Activated T-cell treated with anti-CD3 and anti-CD28 coated beads, Interleukin-2, amount 50 U/mL, for 72 hours (primary cell): ENCODE data around the gene EFCAB11. TPM values are rescaled to one million over a fixed set of nuclear protein-coding genes. Genes with fewer than 3 reads are reported as not detected.

ENCODE experiments used
- ATAC-seq, 2 donors: fragments of 150-1000 bp; cut with Tn5 transposase; replicated peaks in 1 of 2; 2 replicates each; pipeline ENCODE4 v1.10.0; 2021; ENCODE audit warnings: moderate library complexity in 2 of 2, mild to moderate bottlenecking in 1 of 2
- DNase-seq, 2 donors: peaks; one replicate each; pipeline ENCODE4 v3.0.0; 2021 to 2022; ENCODE audit warnings: mixed read lengths in 1 of 2
- H3K27ac Mint-ChIP-seq: one replicate; pipeline ENCODE4 v1.8.0; 2022; ENCODE audit warnings: mild to moderate bottlenecking, moderate library complexity, mixed read lengths
- H3K27me3 Mint-ChIP-seq: one replicate; pipeline ENCODE4 v1.8.0; 2022; ENCODE audit warnings: low read depth, mixed read lengths
- H3K36me3 Mint-ChIP-seq, 2 donors: one replicate each; pipeline ENCODE4 v1.8.0; 2022; ENCODE audit warnings: mixed read lengths in 2 of 2, mild to moderate bottlenecking in 1 of 2; ENCODE audit not compliant: insufficient read depth in 2 of 2
- H3K4me1 Mint-ChIP-seq: one replicate; pipeline ENCODE4 v1.8.0; 2022; ENCODE audit warnings: low read depth, mixed read lengths
- H3K4me3 Mint-ChIP-seq, 2 donors: one replicate each; pipeline ENCODE4 v1.8.0; 2022; ENCODE audit warnings: mild to moderate bottlenecking in 2 of 2, mixed read lengths in 2 of 2, moderate library complexity in 2 of 2
- H3K9me3 Mint-ChIP-seq, 2 donors: one replicate each; pipeline ENCODE4 v1.8.0; 2022; ENCODE audit warnings: mixed read lengths in 2 of 2
- total RNA-seq, 2 donors: library from RNA; stranded (reverse); gene quantifications; one replicate each; pipeline ENCODE4 v1.2.3, GENCODE V29; 2022

Gene EFCAB11
- total RNA-seq, 2 donors from 2014 or later, result 12.8 to 13.7 TPM

DNA sequence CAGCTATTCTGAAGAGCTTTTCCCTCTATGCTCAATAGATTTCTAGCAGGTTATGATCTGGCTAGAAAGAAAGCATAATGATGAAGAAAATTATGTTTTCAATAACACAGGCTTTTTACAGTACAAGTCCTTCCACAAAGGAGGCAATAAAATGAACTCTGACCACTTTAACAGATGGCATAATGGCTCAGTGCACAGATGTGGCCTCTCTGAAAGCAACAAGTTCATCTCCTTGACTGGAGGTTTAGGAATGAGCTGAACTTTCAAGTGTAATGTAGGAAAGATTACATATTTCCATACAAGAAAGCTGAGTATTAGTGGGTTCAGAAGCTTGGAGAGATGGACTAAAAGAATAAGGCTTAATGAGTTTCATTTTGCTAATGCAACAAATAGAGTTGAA, 147.4 kb downstream of the EFCAB11 start:
- no peak overlapping the region for H3K4me3 Mint-ChIP-seq
- H3K27ac Mint-ChIP-seq, result no peak overlapping the region
- H3K27me3 Mint-ChIP-seq, result no peaks in the 10 kb centered on the region
- ATAC-seq (no peak), DNase-seq (no peak)
- no peaks in the 10 kb centered on the region for H3K4me1 Mint-ChIP-seq
- no peaks in the 10 kb centered on the region for H3K36me3 Mint-ChIP-seq
- no peaks in the 10 kb centered on the region for H3K9me3 Mint-ChIP-seq

DNA sequence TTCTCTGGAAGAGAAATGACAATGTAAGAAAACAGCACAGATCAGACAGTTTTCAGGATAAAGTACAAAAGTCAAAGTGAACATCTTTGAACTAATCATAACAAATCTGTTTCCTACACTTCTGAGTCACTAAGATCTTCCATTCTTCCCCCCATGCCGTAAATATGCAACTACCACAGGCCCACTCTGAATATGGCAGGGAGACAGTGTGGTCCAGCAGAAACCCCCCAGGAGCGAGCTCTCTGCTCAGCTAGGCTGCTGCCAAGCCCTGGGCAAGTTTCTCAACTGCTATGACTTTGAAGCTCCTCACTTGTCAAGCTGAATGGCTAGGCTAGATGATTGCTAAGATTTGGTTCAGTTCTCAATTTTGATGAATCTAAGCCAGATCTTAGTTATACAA, 148.1 kb downstream of the EFCAB11 start:
- H3K27me3 Mint-ChIP-seq, result no peaks in the 10 kb centered on the region
- H3K9me3 Mint-ChIP-seq, result no peaks in the 10 kb centered on the region
- no peaks in the 10 kb centered on the region for H3K36me3 Mint-ChIP-seq
- H3K27ac Mint-ChIP-seq, result no peak overlapping the region
- no peak overlapping the region for H3K4me3 Mint-ChIP-seq
- ATAC-seq (peak in 1 of 2 donors; percentile 41), DNase-seq (no peak)
- H3K4me1 Mint-ChIP-seq, result no peaks in the 10 kb centered on the region

DNA sequence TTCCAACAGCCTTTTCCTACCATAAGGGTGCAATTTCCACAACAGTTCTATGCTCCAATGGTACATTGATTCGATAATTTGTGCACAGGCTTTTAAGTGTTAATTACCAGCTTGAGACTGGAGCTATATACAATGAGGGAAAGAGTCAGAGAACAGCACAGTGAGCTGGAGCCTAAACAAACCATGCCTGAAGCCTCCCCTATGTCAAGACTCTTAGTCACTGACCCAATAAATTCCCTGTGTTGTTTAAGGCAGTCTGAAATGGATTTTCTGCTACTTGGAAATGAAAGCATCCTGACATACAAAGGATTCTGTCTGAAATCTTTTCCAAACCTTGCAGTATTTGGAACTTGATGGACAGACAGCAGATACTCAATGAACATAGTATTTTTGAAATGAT, 149.0 kb downstream of the EFCAB11 start:
- no peaks in the 10 kb centered on the region for H3K9me3 Mint-ChIP-seq
- H3K4me1 Mint-ChIP-seq, result no peaks in the 10 kb centered on the region
- ATAC-seq, result no peak
- H3K27ac Mint-ChIP-seq, result no peak overlapping the region
- no peaks in the 10 kb centered on the region for H3K27me3 Mint-ChIP-seq
- H3K36me3 Mint-ChIP-seq, result no peaks in the 10 kb centered on the region
- no peak for DNase-seq
- no peak overlapping the region for H3K4me3 Mint-ChIP-seq

DNA sequence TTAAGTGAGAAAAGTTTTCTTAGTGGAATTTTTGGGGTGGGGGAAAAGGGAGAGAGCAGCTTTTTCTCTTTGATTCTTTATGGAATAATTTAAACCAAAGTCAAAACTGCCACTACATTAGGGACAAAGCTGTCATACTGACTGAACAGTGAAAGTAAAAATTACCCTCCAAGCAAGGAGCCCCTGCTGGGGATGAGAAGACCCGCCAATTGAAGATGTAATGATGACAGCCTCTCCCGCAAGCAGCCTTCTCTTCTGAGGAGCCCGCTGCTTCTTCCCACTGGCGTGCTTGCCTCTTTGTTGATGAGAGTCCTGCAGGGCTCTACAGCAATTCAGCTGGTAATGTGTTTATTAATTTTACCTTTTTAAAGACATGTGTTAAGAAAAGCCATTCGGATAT, 151.0 kb downstream of the EFCAB11 start:
- Mint-ChIP-seq H3K27me3 (no peaks in the 10 kb centered on the region), H3K27ac (no peak overlapping the region), H3K9me3 (no peaks in the 10 kb centered on the region), H3K36me3 (no peaks in the 10 kb centered on the region), H3K4me3 (no peak overlapping the region), H3K4me1 (no peaks in the 10 kb centered on the region)
- DNase-seq (no peak), ATAC-seq (no peak)

DNA sequence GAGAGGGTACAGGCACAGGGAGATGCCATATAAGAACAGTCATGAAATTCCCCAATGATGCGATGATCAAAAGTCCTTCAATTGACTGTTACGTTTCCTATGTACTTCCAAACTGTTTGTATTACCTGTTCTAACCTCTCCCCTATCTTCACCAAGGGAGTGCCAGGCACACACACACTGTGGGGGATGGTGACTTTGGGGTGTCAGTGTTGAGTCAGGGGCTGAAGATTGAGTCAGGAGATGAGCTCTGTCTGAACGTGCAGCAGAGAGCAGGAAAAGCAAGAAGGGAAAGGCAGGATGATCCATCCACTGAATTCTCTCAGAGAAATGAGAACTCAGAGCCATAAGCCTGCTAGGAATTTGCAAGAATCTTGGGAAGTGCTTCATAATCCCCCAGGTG, 153.4 kb downstream of the EFCAB11 start:
- H3K4me3 Mint-ChIP-seq, result no peak overlapping the region
- DNase-seq, result no peak
- no peaks in the 10 kb centered on the region for H3K4me1 Mint-ChIP-seq
- no peaks in the 10 kb centered on the region for H3K9me3 Mint-ChIP-seq
- no peaks in the 10 kb centered on the region for H3K36me3 Mint-ChIP-seq
- H3K27me3 Mint-ChIP-seq, result no peaks in the 10 kb centered on the region
- ATAC-seq, result no peak
- no peak overlapping the region for H3K27ac Mint-ChIP-seq

DNA sequence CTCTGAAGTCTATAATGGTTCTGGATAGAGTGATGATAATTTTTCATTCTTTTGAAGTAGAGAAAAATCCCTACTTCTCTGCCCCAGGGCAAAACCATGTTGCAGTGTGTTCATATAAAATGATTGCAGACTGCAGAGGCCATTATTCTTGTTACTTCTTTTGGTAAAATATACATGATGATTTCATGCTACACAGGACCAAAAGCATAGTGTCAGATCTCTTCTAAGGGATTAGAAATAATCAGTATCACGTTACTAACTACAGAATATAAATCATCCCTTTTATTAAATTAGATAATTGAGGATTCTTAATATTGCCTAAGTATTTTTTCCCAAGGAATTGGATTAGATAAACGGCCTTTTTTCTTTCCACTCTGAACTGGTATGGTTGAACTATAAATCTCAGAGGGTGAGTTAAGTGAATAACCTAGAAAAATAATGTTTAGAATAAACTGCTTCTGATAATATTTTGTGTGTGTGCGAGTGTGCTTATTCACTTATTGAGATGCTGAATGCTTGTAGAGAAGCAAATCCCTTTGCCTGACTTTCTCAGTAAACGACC, 156.2 kb downstream of the EFCAB11 start:
- ATAC-seq, result no peak
- no peaks in the 10 kb centered on the region for H3K4me1 Mint-ChIP-seq
- H3K27ac Mint-ChIP-seq, result no peak overlapping the region
- H3K4me3 Mint-ChIP-seq, result no peak overlapping the region
- no peaks in the 10 kb centered on the region for H3K27me3 Mint-ChIP-seq
- no peaks in the 10 kb centered on the region for H3K36me3 Mint-ChIP-seq
- no peak for DNase-seq
- H3K9me3 Mint-ChIP-seq, result no peaks in the 10 kb centered on the region

DNA sequence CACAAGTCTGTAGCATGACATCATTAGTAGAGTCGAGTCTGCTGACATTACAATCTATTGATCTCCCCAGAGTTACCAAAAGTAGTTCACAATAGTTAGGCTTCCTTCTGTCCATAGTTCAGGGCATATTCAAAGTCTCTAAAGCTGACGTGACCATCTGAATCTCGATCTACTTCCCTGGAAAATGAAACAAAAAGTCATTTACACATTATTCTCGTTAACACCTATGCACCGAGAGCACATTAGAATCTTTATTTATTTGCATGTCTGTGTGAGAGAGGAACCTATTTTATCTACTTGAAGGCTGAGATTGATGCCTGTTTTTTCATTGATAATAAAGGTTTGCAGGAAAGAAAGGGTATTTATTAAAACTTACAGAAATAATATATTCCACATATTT, 157.4 kb downstream of the EFCAB11 start:
- no peak for ATAC-seq
- no peaks in the 10 kb centered on the region for H3K4me1 Mint-ChIP-seq
- no peaks in the 10 kb centered on the region for H3K27me3 Mint-ChIP-seq
- H3K36me3 Mint-ChIP-seq, result no peaks in the 10 kb centered on the region
- no peak overlapping the region for H3K4me3 Mint-ChIP-seq
- no peak for DNase-seq
- H3K27ac Mint-ChIP-seq, result no peak overlapping the region
- H3K9me3 Mint-ChIP-seq, result no peaks in the 10 kb centered on the region

DNA sequence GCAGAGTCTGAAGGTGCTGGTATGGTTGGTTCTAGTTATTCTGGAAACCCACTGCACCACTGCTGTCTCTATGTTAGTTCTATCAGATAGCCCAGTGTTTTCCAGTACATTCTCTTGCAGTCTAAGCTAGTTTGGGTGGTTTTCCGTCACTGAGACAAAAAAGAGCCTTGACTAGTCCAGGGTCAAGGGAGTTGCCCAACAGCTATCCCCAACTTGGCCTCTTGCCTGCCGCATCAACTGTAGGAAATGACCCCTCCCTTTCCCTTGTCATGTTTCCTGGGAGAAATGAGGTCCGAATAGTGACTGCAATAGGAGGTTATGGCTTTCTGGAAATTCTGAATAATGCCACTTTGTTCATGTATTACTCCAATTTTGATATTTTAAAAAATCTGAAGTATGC, 160.4 kb downstream of the EFCAB11 start:
- H3K4me1 Mint-ChIP-seq, result no peaks in the 10 kb centered on the region
- no peak for ATAC-seq
- no peak for DNase-seq
- no peaks in the 10 kb centered on the region for H3K36me3 Mint-ChIP-seq
- H3K27ac Mint-ChIP-seq, result no peak overlapping the region
- H3K4me3 Mint-ChIP-seq, result no peak overlapping the region
- H3K27me3 Mint-ChIP-seq, result no peaks in the 10 kb centered on the region
- no peaks in the 10 kb centered on the region for H3K9me3 Mint-ChIP-seq

DNA sequence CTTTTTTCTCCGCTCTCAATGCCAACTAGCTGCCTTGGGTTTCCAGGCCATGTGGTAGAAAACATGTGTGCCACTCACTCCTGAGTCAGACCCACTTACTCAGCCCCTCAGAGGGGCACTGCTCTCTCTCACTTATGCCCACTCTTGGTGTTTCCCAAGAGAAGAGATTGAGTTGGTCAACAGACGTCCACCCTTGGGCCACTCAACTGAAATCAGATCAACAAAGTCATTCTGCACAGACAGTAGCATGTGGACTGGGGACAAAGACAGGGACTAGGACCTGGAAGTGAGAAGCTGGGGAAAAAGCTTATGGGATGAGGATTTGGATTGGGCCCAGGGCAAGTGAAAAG, 161.2 kb downstream of the EFCAB11 start:
- Mint-ChIP-seq H3K27ac (no peak overlapping the region), H3K27me3 (no peaks in the 10 kb centered on the region), H3K9me3 (no peaks in the 10 kb centered on the region), H3K4me3 (no peak overlapping the region), H3K36me3 (no peaks in the 10 kb centered on the region), H3K4me1 (no peaks in the 10 kb centered on the region)
- no peak for DNase-seq
- no peak for ATAC-seq

DNA sequence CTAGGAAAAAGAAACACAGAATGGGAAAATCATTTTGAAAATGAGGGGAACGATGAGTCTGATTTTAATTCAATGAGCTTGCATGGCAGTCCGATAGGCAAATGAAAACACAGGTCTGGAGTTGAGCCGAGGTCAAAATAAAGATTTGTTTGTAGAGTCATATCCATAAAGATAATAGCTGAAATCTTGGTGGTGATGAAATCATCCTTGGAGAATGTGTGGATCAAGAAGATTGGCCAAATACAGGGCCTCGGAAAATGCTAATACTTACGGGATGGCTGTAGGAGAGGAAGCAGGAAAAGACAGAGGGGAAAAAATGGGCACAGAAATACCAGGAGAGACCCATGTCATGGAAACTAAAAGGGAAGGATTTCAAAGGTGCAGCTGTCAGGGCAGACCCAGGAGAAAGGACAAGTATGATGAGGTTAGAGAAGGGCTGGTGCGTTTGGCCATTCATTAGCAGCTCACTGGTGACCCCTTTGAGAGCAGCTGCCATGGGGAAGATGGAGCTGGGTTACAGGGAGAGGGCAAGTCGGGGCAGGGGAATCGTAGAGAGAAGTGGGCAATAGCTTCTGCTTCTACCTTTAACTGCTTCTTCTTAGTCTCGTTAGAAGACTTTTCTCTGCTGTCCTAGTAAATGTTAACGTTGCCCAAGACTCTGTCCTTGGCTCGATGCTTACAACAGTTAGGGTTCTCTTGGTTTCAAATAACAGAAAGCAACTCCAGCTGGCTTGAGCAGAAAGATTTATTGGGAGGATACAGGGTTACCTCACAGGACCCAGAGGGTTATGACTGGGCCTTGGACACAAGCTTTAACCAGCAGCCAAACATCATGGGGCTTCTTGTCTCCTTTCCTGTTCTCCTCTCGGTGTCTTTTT, 161.8 kb downstream of the EFCAB11 start:
- ATAC-seq, result no peak

DNA sequence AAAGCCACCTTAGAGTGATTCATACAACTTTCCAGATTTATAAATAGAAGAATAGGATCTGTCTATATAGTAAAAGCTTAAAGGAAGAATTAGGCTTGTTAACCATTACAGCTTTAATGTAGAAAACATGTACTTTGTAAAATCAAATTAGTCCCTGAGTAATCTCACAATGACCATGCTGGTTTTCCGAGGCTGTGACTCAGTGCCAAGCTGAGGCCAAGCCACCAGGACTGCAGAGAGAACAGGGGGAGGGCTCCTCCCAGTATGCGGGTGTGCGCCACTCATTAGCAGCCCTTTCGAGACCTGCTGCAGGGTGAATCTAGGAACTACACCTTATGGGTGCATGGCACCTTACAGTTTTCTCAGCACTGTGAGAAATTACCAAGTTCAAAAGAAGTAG, 167.0 kb downstream of the EFCAB11 start:
- no peaks in the 10 kb centered on the region for H3K4me1 Mint-ChIP-seq
- no peaks in the 10 kb centered on the region for H3K27me3 Mint-ChIP-seq
- DNase-seq (no peak), ATAC-seq (no peak)
- H3K36me3 Mint-ChIP-seq, result no peaks in the 10 kb centered on the region
- no peaks in the 10 kb centered on the region for H3K9me3 Mint-ChIP-seq
- H3K4me3 Mint-ChIP-seq, result no peak overlapping the region
- H3K27ac Mint-ChIP-seq, result no peak overlapping the region

More for the DNA sequence above, 161.8 kb downstream of the EFCAB11 start:
- Mint-ChIP-seq H3K27ac (no peak overlapping the region), H3K4me1 (no peaks in the 10 kb centered on the region), H3K4me3 (no peak overlapping the region), H3K36me3 (no peaks in the 10 kb centered on the region), H3K27me3 (no peaks in the 10 kb centered on the region), H3K9me3 (no peaks in the 10 kb centered on the region)
- DNase-seq, result no peak

DNA sequence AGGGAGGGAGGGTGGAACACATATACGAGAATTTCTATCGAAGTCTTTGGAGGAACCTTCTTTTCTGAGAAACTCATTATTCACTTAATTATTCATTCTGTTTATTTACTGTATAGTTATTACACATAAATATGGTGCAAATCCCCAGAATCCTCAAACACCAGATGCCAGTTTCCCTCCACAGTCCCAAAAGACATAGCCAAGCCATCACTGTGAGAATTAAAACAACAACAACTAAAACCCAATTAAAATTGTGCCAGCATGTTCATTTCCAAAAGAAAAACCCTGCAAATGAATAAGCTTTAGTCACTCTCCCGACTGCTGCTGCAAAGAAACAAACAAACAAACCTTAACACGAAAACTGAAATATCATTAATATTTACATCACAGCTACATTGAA, 173.5 kb downstream of the EFCAB11 start:
- Mint-ChIP-seq H3K27me3 (no peaks in the 10 kb centered on the region), H3K36me3 (no peaks in the 10 kb centered on the region), H3K27ac (no peak overlapping the region), H3K9me3 (no peaks in the 10 kb centered on the region), H3K4me3 (no peak overlapping the region), H3K4me1 (no peaks in the 10 kb centered on the region)
- no peak for ATAC-seq
- DNase-seq, result no peak

DNA sequence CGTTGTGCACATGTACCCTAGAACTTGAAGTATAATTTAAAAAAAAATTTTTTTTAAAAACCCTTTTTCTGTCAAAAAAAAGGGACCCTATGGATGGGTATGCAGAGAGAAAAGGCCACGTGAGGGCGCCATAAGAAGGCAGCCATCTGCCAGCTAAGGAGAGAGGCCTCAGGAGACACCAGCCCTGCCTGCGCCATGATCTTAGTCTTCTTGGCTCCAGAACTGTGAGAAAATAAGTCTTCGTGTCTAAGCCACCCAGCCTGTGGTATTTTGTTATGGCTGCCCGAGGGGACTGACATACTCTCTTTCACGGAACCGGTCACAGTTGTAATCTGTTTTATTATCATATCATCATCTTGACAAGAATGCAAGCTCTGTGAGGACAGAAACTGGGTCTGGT, 174.8 kb downstream of the EFCAB11 start:
- ATAC-seq (no peak), DNase-seq (no peak)
- Mint-ChIP-seq H3K4me1 (no peaks in the 10 kb centered on the region), H3K4me3 (no peak overlapping the region), H3K9me3 (no peaks in the 10 kb centered on the region), H3K27me3 (no peaks in the 10 kb centered on the region), H3K27ac (no peak overlapping the region), H3K36me3 (no peaks in the 10 kb centered on the region)

DNA sequence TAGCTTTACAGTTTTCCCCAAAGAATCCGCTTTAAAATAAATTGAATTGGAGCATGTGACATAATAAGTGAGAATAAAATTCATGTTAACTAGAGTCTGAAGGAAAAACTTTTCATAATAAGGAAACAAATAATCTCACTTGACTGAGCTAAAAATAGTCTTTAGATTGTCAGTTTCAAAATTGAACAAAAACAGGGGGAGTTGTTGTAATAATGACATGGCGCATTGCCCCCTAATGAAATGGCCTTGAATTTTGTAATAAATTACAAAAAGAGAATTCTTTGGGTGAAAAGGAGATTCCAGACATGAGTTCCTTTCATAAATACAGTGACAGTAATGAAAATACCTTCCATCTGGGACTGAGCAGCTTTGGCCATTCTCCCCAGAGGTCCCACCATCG, 178.6 kb downstream of the EFCAB11 start:
- peaks cover 18% of the 10 kb centered on the region for H3K27me3 Mint-ChIP-seq
- DNase-seq (no peak), ATAC-seq (no peak)
- no peaks in the 10 kb centered on the region for H3K9me3 Mint-ChIP-seq
- H3K4me1 Mint-ChIP-seq, result peaks cover 28% of the 10 kb centered on the region
- H3K36me3 Mint-ChIP-seq, result no peaks in the 10 kb centered on the region
- H3K27ac Mint-ChIP-seq, result no peak overlapping the region
- no peak overlapping the region for H3K4me3 Mint-ChIP-seq
